Measurements from ENCODE around the gene IMMP2L. TPM values are rescaled to one million over a fixed set of nuclear protein-coding genes. Genes with fewer than 3 reads are reported as not detected.

IMMP2L gene
- polyA plus RNA-seq, 1 of the 3 experiments (the other 2 are of a cell fraction) = 10.7 TPM

DNA sequence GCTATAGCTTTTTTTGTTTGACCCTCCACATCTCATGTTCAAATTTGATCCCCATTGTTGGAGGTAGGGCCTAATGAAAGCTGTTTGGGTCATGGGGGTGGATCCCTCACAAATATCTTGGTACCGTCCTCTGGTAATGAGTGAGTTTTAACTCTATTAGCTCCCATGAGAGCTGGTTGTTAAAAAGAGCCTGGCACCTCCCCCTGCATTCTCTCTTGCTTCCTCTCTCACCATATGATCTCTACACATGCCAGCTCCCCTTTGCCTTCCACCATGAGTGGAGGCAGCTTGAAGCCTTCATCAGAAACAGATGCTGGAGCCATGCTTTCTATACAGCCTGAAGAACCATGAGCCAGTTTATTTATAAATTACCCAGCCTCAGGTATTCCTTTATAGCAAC lies 43.0 kb upstream of the IMMP2L start:
- Histone ChIP-seq H2AFZ (ENCODE audit: low read depth) (no peak overlapping the region), H3K36me3 (replicated peaks in 1 of 2; ENCODE audit: control insufficient read depth in 1 of 2, insufficient read depth in 2 of 2, low read length in 1 of 2) (no peaks in the 10 kb centered on the region), H3F3A (replicated peaks; ENCODE audit: insufficient read depth) (no peaks in the 10 kb centered on the region), H3K9me2 (no peaks in the 10 kb centered on the region), H3K9me3 (no peaks in the 10 kb centered on the region), H3K4me1 (ENCODE audit: control insufficient read depth in 1 of 2, insufficient read depth in 2 of 2, low read depth in 1 of 2, low read length in 1 of 2) (peaks cover 0 to 4% of the 10 kb centered on the region in 2 experiments; a peak in 1 of 4 replicates), H3K4me3 (ENCODE audit: low read depth in 2 of 2, low read length in 1 of 2) (no peak overlapping the region), H3K9ac (no peak overlapping the region), H3K79me2 (ENCODE audit: insufficient read depth) (no peaks in the 10 kb centered on the region), H3K4me2 (no peak overlapping the region), H3K27me3 (ENCODE audit: insufficient read depth) (no peaks in the 10 kb centered on the region), H3K27ac (ENCODE audit: low read depth in 2 of 2, low read length in 1 of 2) (no peak overlapping the region), H4K20me1 (ENCODE audit: insufficient read depth) (no peaks in the 10 kb centered on the region)
- TF ChIP-seq TCF12 (IDR thresholded peaks at IDR 0.05) (no peak), POLR2AphosphoS5 (IDR thresholded peaks at IDR 0.05; ENCODE audit: low read depth, low read length) (no peak), EP300 (IDR thresholded peaks at IDR 0.05; ENCODE audit: borderline replicate concordance in 1 of 2, low read depth in 1 of 2, low read length in 1 of 2) (no peak)
- ChIA-PET CTCF (interaction anchor here (0.6 to 1.4 kb wide), 2 partner anchors 12 to 74 kb away, joined by 3 to 4 read pairs; no protein-coding TSS in a partner anchor), POLR2A (no interaction called here)
- 19% methylated on average over 1 of the region's 1 CpG for WGBS (ENCODE audit: low lambda C conversion rate)
- DNase-seq = no peak

DNA sequence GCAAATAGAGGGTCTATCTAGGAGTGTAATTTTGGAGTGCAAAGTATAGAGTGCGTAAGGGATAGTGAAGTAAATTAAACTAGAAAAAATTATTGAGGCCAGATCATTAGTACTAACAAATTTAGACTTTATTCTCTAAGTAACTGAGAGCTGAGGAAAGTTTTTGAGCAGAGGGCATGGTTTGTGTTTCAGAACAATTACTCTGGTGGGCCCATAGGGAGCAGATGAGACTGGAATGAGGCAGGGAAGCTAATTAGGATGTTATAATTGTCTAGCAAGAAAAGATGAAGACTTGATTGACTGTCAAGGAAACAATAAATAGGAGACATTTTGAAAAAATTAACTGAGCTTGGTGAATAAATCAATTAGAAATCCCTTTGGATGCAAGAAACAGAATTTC lies 37.8 kb upstream of the IMMP2L start:
- Histone ChIP-seq H3F3A (replicated peaks; ENCODE audit: insufficient read depth) (no peaks in the 10 kb centered on the region), H3K9ac (no peak overlapping the region), H3K9me3 (no peaks in the 10 kb centered on the region), H3K4me3 (ENCODE audit: low read depth in 2 of 2, low read length in 1 of 2) (no peak overlapping the region), H3K36me3 (replicated peaks in 1 of 2; ENCODE audit: control insufficient read depth in 1 of 2, insufficient read depth in 2 of 2, low read length in 1 of 2) (no peaks in the 10 kb centered on the region), H3K4me2 (no peak overlapping the region), H3K27me3 (ENCODE audit: insufficient read depth) (no peaks in the 10 kb centered on the region), H4K20me1 (ENCODE audit: insufficient read depth) (no peaks in the 10 kb centered on the region), H3K9me2 (no peaks in the 10 kb centered on the region), H3K27ac (ENCODE audit: low read depth in 2 of 2, low read length in 1 of 2) (no peak overlapping the region), H2AFZ (ENCODE audit: low read depth) (no peak overlapping the region), H3K4me1 (ENCODE audit: control insufficient read depth in 1 of 2, insufficient read depth in 2 of 2, low read depth in 1 of 2, low read length in 1 of 2) (peaks cover 0 to under 1% of the 10 kb centered on the region in 2 experiments; a peak in 1 of 4 replicates), H3K79me2 (ENCODE audit: insufficient read depth) (no peaks in the 10 kb centered on the region)
- DNase-seq = no peak
- TF ChIP-seq, protein P1, sequence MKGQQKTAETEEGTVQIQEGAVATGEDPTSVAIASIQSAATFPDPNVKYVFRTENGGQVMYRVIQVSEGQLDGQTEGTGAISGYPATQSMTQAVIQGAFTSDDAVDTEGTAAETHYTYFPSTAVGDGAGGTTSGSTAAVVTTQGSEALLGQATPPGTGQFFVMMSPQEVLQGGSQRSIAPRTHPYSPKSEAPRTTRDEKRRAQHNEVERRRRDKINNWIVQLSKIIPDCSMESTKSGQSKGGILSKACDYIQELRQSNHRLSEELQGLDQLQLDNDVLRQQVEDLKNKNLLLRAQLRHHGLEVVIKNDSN (IDR thresholded peaks at IDR 0.05; ENCODE audit: borderline replicate concordance, low read depth) = no peak
- TF ChIP-seq, protein P2, sequence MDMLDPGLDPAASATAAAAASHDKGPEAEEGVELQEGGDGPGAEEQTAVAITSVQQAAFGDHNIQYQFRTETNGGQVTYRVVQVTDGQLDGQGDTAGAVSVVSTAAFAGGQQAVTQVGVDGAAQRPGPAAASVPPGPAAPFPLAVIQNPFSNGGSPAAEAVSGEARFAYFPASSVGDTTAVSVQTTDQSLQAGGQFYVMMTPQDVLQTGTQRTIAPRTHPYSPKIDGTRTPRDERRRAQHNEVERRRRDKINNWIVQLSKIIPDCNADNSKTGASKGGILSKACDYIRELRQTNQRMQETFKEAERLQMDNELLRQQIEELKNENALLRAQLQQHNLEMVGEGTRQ (IDR thresholded peaks at IDR 0.05; ENCODE audit: borderline replicate concordance, low read depth, low read length) = no peak
- TF ChIP-seq EZH2phosphoT487 (IDR thresholded peaks at IDR 0.05; ENCODE audit: borderline replicate concordance, low read depth) (no peak), RAD21 (IDR thresholded peaks at IDR 0.05; ENCODE audit: low read length) (no peak), FOSL2 (IDR thresholded peaks at IDR 0.05; ENCODE audit: borderline replicate concordance, low read depth) (no peak), YY1 (IDR thresholded peaks at IDR 0.05; ENCODE audit: low read depth) (no peak), NFIC (IDR thresholded peaks at IDR 0.05; ENCODE audit: borderline replicate concordance) (no peak)
- TF ChIP-seq, protein P3, sequence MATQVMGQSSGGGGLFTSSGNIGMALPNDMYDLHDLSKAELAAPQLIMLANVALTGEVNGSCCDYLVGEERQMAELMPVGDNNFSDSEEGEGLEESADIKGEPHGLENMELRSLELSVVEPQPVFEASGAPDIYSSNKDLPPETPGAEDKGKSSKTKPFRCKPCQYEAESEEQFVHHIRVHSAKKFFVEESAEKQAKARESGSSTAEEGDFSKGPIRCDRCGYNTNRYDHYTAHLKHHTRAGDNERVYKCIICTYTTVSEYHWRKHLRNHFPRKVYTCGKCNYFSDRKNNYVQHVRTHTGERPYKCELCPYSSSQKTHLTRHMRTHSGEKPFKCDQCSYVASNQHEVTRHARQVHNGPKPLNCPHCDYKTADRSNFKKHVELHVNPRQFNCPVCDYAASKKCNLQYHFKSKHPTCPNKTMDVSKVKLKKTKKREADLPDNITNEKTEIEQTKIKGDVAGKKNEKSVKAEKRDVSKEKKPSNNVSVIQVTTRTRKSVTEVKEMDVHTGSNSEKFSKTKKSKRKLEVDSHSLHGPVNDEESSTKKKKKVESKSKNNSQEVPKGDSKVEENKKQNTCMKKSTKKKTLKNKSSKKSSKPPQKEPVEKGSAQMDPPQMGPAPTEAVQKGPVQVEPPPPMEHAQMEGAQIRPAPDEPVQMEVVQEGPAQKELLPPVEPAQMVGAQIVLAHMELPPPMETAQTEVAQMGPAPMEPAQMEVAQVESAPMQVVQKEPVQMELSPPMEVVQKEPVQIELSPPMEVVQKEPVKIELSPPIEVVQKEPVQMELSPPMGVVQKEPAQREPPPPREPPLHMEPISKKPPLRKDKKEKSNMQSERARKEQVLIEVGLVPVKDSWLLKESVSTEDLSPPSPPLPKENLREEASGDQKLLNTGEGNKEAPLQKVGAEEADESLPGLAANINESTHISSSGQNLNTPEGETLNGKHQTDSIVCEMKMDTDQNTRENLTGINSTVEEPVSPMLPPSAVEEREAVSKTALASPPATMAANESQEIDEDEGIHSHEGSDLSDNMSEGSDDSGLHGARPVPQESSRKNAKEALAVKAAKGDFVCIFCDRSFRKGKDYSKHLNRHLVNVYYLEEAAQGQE (IDR thresholded peaks at IDR 0.05; ENCODE audit: low read depth, low read length) = no peak
- TF ChIP-seq, protein P4, sequence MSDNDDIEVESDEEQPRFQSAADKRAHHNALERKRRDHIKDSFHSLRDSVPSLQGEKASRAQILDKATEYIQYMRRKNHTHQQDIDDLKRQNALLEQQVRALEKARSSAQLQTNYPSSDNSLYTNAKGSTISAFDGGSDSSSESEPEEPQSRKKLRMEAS (IDR thresholded peaks at IDR 0.05; ENCODE audit: low read depth) = no peak
- ChIA-PET POLR2A (no interaction called here), CTCF (no interaction called here)
- 67% methylated on average over 1 of the region's 1 CpG for WGBS (ENCODE audit: low lambda C conversion rate)

Data from SK-N-SH (cell line).